ENCODE measurements around the gene C15orf62.

DNA sequence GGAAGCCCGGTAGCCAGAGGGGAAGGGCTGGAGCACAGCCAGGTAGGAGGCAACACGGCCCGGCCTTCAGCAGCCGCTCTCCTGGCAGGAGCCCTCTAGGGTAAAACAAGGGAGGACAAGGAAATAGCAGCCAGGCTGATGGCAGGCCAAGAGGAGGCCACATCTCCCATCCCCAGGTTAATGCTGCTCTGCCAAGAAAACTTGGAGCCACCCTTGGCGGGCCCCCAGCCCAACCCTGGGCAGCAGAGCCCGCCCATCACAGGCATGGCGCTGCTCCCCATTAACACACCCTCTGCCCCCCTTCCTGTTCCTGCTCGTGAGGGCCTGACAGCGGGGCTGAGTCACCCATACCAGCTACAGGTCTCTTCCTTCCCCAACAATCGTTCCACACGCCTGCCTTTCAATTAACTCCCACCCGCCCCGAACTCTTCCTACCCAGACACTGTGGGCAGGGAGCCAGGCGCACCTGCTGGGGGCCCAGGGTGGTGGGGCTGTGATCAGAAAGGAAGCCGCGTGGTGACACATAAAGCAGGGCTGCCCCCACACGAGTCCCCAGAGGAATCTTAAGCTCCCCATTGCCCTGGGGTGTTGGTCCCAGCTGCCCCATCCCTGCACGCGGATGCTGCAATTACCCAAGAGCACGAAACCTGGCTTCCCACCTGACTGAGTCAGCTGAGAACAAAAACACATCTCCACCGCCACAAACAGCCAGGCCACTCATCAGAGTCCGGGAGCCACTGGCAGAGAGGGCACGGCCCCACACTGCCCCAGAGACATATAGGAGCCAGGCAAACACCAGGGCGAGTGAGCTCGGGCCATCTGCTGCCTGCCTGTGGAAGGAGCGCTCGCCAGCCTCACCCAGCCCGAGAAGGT, at the start of gene C15orf62:
- TF ChIP-seq, protein P1, sequence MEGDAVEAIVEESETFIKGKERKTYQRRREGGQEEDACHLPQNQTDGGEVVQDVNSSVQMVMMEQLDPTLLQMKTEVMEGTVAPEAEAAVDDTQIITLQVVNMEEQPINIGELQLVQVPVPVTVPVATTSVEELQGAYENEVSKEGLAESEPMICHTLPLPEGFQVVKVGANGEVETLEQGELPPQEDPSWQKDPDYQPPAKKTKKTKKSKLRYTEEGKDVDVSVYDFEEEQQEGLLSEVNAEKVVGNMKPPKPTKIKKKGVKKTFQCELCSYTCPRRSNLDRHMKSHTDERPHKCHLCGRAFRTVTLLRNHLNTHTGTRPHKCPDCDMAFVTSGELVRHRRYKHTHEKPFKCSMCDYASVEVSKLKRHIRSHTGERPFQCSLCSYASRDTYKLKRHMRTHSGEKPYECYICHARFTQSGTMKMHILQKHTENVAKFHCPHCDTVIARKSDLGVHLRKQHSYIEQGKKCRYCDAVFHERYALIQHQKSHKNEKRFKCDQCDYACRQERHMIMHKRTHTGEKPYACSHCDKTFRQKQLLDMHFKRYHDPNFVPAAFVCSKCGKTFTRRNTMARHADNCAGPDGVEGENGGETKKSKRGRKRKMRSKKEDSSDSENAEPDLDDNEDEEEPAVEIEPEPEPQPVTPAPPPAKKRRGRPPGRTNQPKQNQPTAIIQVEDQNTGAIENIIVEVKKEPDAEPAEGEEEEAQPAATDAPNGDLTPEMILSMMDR (conservative IDR thresholded peaks at IDR 0.05): no peak
- no peak for TF ChIP-seq ZFX (IDR thresholded peaks at IDR 0.05)
